HG02588 (cell line): ENCODE measurements around the gene SLC18B1.

Source experiments
- ATAC-seq: cut with Tn5 transposase; IDR thresholded peaks from one replicate; pipeline ENCODE4 v1.9.1; 2021; ENCODE audit warnings: mild to moderate bottlenecking, moderate library complexity; ENCODE audit not compliant: unreplicated experiment

The SLC18B1 gene

GRCh38 chr6:132748446-132748845 is 50.0 kb downstream of the SLC18B1 start:
- no peak for ATAC-seq

GRCh38 chr6:132746048-132746447 is 52.4 kb downstream of the SLC18B1 start:
- ATAC-seq = no peak

- ATAC-seq = no peak
These were observed 55.9 kb downstream of the SLC18B1 start for GRCh38 chr6:132742495-132742894.

GRCh38 chr6:132741281-132741680 is 57.2 kb downstream of the SLC18B1 start:
- no peak for ATAC-seq

GRCh38 chr6:132736239-132736638 is 62.2 kb downstream of the SLC18B1 start:
- no peak for ATAC-seq

- ATAC-seq = no peak
These were observed 63.7 kb downstream of the SLC18B1 start for GRCh38 chr6:132734694-132735236.

- ATAC-seq = no peak
These were observed 64.6 kb downstream of the SLC18B1 start for GRCh38 chr6:132733814-132734213.

- no peak for ATAC-seq
These were observed 65.2 kb downstream of the SLC18B1 start for GRCh38 chr6:132733283-132733682.

- no peak for ATAC-seq
These were observed 67.4 kb downstream of the SLC18B1 start for GRCh38 chr6:132731086-132731485.

GRCh38 chr6:132730560-132730959 is 67.9 kb downstream of the SLC18B1 start:
- ATAC-seq = no peak

GRCh38 chr6:132728616-132729015 is 69.8 kb downstream of the SLC18B1 start:
- ATAC-seq = no peak

GRCh38 chr6:132726608-132726975 is 71.8 kb downstream of the SLC18B1 start:
- ATAC-seq = no peak

GRCh38 chr6:132725947-132726607 is 72.4 kb downstream of the SLC18B1 start:
- peak; percentile 75 for ATAC-seq

GRCh38 chr6:132725471-132725870 is 73.0 kb downstream of the SLC18B1 start:
- no peak for ATAC-seq

- no peak for ATAC-seq
These were observed 78.5 kb downstream of the SLC18B1 start for GRCh38 chr6:132719736-132720448.
